ENCODE results near the gene MTNR1B.

Gene MTNR1B

DNA sequence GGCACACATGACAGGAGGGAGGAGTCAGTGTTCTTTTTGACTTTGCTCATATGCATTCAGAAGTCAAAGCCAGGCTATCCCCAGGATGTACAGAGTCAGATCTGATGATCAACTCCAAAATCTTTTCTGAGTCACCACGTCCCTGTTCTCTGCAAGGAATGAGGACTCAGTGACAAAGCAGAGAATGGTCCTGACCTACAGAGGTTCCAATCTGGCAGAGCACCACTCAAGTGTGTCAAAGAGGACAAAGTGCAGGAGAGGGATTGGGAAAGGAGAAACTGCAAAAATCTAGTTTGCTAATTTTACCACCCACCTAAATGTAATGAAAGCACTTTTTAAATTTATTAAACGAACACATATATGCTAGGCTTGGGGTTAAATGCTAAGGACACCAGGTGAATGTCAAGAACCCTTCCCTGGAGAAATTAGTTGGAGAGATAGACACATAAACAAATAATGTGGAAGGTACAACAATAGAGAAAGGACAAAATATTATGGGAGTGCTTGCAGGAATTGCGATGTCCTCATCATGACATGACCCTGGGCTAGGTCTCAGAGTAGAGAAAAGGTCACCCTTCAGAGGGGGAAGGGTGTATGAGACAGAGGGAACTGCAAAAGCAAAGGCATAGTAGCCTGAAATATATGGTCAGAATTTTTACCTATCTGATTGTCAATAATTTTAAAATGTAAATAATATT is 56.3 kb downstream of the MTNR1B start:
- Histone ChIP-seq H3K27me3 (ENCODE audit: insufficient read depth, low read length, poor library complexity) (no peaks in the 10 kb centered on the region), H3K27ac (ENCODE audit: low read length) (no peak overlapping the region), H3K9me3 (ENCODE audit: insufficient read depth, low read length, severe bottlenecking) (no peaks in the 10 kb centered on the region), H3K36me3 (ENCODE audit: insufficient read depth, low read length) (no peaks in the 10 kb centered on the region), H3K4me2 (ENCODE audit: insufficient read depth, low read length) (no peak overlapping the region), H3K4me1 (ENCODE audit: insufficient read depth, low read length) (no peaks in the 10 kb centered on the region), H3K4me3 (ENCODE audit: low read depth in 1 of 2, low read length in 2 of 2) (no peak overlapping the region), H3K9ac (ENCODE audit: low read depth, low read length) (no peak overlapping the region), H3K79me2 (ENCODE audit: insufficient read depth, low read length) (no peaks in the 10 kb centered on the region), H4K20me1 (ENCODE audit: insufficient read depth, low read length) (no peaks in the 10 kb centered on the region), H2AFZ (ENCODE audit: low read depth, low read length) (no peak overlapping the region)
- DNase-seq, result no peak
- TF ChIP-seq, protein P1, sequence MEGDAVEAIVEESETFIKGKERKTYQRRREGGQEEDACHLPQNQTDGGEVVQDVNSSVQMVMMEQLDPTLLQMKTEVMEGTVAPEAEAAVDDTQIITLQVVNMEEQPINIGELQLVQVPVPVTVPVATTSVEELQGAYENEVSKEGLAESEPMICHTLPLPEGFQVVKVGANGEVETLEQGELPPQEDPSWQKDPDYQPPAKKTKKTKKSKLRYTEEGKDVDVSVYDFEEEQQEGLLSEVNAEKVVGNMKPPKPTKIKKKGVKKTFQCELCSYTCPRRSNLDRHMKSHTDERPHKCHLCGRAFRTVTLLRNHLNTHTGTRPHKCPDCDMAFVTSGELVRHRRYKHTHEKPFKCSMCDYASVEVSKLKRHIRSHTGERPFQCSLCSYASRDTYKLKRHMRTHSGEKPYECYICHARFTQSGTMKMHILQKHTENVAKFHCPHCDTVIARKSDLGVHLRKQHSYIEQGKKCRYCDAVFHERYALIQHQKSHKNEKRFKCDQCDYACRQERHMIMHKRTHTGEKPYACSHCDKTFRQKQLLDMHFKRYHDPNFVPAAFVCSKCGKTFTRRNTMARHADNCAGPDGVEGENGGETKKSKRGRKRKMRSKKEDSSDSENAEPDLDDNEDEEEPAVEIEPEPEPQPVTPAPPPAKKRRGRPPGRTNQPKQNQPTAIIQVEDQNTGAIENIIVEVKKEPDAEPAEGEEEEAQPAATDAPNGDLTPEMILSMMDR (IDR thresholded peaks at IDR 0.05; ENCODE audit: borderline replicate concordance, extremely low read depth, low read length, poor library complexity, severe bottlenecking), result no peak
- no peak for TF ChIP-seq EZH2 (IDR thresholded peaks at IDR 0.05; ENCODE audit: borderline replicate concordance, low read depth, low read length, severe bottlenecking)
- no peak for ATAC-seq (ENCODE audit: insufficient read depth, low read depth)

GRCh38 chr11:93028960-93029522 is 59.6 kb downstream of the MTNR1B start:
- H3K9ac ChIP-seq (ENCODE audit: low read depth, low read length), result no peak overlapping the region
- H3K36me3 ChIP-seq (ENCODE audit: insufficient read depth, low read length), result no peaks in the 10 kb centered on the region
- no peaks in the 10 kb centered on the region for H3K79me2 ChIP-seq (ENCODE audit: insufficient read depth, low read length)
- H4K20me1 ChIP-seq (ENCODE audit: insufficient read depth, low read length), result no peaks in the 10 kb centered on the region
- H3K4me3 ChIP-seq (ENCODE audit: low read depth in 1 of 2, low read length in 2 of 2), result no peak overlapping the region
- H3K27ac ChIP-seq (ENCODE audit: low read length), result no peak overlapping the region
- no peak for DNase-seq
- no peak overlapping the region for H3K4me2 ChIP-seq (ENCODE audit: insufficient read depth, low read length)
- TF ChIP-seq EZH2 (IDR thresholded peaks at IDR 0.05; ENCODE audit: borderline replicate concordance, low read depth, low read length, severe bottlenecking), result no peak
- TF ChIP-seq, protein P1 (IDR thresholded peaks at IDR 0.05; ENCODE audit: borderline replicate concordance, extremely low read depth, low read length, poor library complexity, severe bottlenecking), result no peak
- ATAC-seq (ENCODE audit: insufficient read depth, low read depth), result no peak
- H3K9me3 ChIP-seq (ENCODE audit: insufficient read depth, low read length, severe bottlenecking), result no peaks in the 10 kb centered on the region
- no peaks in the 10 kb centered on the region for H3K27me3 ChIP-seq (ENCODE audit: insufficient read depth, low read length, poor library complexity)
- H3K4me1 ChIP-seq (ENCODE audit: insufficient read depth, low read length), result no peaks in the 10 kb centered on the region
- no peak overlapping the region for H2AFZ ChIP-seq (ENCODE audit: low read depth, low read length)

- no peaks in the 10 kb centered on the region for H3K36me3 ChIP-seq (ENCODE audit: insufficient read depth, low read length)
- no peaks in the 10 kb centered on the region for H3K4me1 ChIP-seq (ENCODE audit: insufficient read depth, low read length)
- no peak for TF ChIP-seq EZH2 (IDR thresholded peaks at IDR 0.05; ENCODE audit: borderline replicate concordance, low read depth, low read length, severe bottlenecking)
- no peak overlapping the region for H3K4me3 ChIP-seq (ENCODE audit: low read depth in 1 of 2, low read length in 2 of 2)
- H3K27ac ChIP-seq (ENCODE audit: low read length), result no peak overlapping the region
- no peaks in the 10 kb centered on the region for H3K27me3 ChIP-seq (ENCODE audit: insufficient read depth, low read length, poor library complexity)
- ATAC-seq (ENCODE audit: insufficient read depth, low read depth), result no peak
- no peaks in the 10 kb centered on the region for H3K9me3 ChIP-seq (ENCODE audit: insufficient read depth, low read length, severe bottlenecking)
- no peaks in the 10 kb centered on the region for H4K20me1 ChIP-seq (ENCODE audit: insufficient read depth, low read length)
- H3K9ac ChIP-seq (ENCODE audit: low read depth, low read length), result no peak overlapping the region
- no peak for DNase-seq
- no peak overlapping the region for H3K4me2 ChIP-seq (ENCODE audit: insufficient read depth, low read length)
- H3K79me2 ChIP-seq (ENCODE audit: insufficient read depth, low read length), result no peaks in the 10 kb centered on the region
- no peak overlapping the region for H2AFZ ChIP-seq (ENCODE audit: low read depth, low read length)
Measured at GRCh38 chr11:93031386-93031785, 61.9 kb downstream of the MTNR1B start.
